BE2C (cell line): ENCODE measurements around the gene E2F3.

Source experiments
- DNase-seq: peaks from one replicate; pipeline ENCODE4 v3.0.0-alpha.2; 2020
- H3K27me3 ChIP-seq: fragments of 250-450 bp; sonication (Bioruptor Pico); 2 replicates; pipeline ENCODE4 v1.5.1; 2020; ENCODE audit warnings: mild to moderate bottlenecking
- H3K36me3 ChIP-seq: fragments of 250-450 bp; sonication (Bioruptor Pico); 2 replicates; pipeline ENCODE4 v1.5.1; 2020; ENCODE audit warnings: mild to moderate bottlenecking
- H3K4me1 ChIP-seq: fragments of 250-450 bp; sonication (Bioruptor Pico); 2 replicates; pipeline ENCODE4 v1.5.1; 2020
- H3K4me3 ChIP-seq: 2 replicates; pipeline ENCODE4 v1.5.1; 2011; ENCODE audit warnings: low read depth, low read length
- H3K9me3 ChIP-seq: fragments of 250-450 bp; sonication (Bioruptor Pico); 2 replicates; pipeline ENCODE4 v1.5.1; 2020
- TF ChIP-seq, protein P1 (sequence below): IDR thresholded peaks from 2 replicates; pipeline ENCODE4 v1.5.1; 2012; ENCODE audit warnings: mild to moderate bottlenecking, low read depth, low read length

Gene E2F3

DNA sequence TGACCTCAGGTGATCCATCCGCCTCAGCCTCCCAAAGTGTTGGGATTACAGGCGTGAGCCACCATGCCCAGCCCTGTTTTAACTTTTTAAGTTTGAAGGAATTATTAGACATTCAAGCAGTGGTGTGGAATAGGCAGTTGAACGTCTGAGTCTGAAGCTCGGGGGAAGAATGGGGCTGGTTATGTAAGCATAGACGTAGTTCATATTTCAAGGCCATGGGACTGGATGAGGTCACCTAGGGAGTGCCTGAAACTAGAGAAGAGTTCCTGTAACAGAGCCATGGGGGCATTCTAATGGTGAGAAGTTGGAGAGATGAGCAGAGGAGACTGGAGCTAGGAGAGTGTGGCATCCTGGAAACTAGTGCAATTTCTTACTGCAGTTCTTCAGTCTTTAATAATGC is 139.0 kb downstream of the E2F3 start:
- H3K9me3 ChIP-seq, result no peaks in the 10 kb centered on the region
- TF ChIP-seq, protein P1, sequence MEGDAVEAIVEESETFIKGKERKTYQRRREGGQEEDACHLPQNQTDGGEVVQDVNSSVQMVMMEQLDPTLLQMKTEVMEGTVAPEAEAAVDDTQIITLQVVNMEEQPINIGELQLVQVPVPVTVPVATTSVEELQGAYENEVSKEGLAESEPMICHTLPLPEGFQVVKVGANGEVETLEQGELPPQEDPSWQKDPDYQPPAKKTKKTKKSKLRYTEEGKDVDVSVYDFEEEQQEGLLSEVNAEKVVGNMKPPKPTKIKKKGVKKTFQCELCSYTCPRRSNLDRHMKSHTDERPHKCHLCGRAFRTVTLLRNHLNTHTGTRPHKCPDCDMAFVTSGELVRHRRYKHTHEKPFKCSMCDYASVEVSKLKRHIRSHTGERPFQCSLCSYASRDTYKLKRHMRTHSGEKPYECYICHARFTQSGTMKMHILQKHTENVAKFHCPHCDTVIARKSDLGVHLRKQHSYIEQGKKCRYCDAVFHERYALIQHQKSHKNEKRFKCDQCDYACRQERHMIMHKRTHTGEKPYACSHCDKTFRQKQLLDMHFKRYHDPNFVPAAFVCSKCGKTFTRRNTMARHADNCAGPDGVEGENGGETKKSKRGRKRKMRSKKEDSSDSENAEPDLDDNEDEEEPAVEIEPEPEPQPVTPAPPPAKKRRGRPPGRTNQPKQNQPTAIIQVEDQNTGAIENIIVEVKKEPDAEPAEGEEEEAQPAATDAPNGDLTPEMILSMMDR, result no peak
- H3K4me1 ChIP-seq, result no peaks in the 10 kb centered on the region
- no peaks in the 10 kb centered on the region for H3K27me3 ChIP-seq
- no peak for DNase-seq
- no peak overlapping the region for H3K4me3 ChIP-seq
- peaks cover 8% of the 10 kb centered on the region; the same call in 1 of the 2 replicates for H3K36me3 ChIP-seq

DNA sequence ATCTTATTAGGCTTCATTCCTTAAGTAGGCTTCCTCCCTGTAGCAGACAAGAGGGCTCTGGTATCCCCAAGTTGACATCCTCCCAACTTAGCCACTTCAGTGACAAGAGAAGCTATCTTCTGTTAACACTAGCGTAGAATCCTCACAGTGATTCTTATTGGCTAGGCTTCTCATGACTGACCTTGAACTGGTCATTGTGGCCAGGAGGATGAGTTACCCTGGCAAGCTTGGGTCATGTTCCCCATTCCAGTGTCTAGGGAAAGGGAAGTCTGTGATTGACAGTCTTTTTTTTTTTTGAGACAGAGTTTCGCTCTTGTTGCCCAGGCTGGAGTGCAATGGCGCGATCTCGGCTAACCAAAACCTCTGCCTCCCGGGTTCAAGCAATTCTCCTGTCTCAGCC is 139.7 kb downstream of the E2F3 start:
- Histone ChIP-seq H3K36me3 (peaks cover 12% of the 10 kb centered on the region; the same call in 1 of the 2 replicates), H3K9me3 (no peaks in the 10 kb centered on the region), H3K4me3 (no peak overlapping the region), H3K4me1 (no peaks in the 10 kb centered on the region), H3K27me3 (no peaks in the 10 kb centered on the region)
- DNase-seq, result no peak
- TF ChIP-seq, protein P1, result no peak

DNA sequence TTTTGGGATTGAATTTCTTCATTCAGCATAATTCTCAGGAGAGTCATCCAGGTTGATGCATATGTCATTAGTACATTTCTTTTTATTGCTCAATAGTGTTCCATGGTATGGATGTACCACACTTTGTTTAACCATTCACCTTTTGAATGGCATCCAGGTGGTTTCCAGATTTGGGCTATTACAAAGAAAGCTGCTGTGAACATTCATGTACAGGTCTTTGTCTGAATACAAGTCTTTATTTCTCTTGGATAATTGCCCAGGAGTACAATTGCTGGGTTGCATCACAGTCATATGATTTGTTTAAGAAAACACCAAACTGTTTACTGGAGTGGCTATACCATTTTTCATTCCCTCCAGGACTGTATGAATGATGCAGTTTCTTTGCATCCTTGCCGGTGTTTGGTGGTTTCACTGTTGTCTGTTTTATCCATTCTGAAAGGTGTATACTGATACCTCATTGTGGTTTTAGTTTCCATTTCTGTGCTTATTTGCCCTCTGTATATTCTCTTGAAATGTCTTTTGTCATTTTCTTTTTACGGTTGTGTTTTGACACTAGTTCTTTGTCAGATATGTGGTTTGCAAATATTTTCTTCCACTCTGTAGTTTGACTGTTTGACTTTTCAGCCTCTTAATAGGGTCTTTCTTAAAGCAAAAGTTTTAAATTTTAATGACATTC is 141.4 kb downstream of the E2F3 start:
- Histone ChIP-seq H3K4me1 (no peaks in the 10 kb centered on the region), H3K27me3 (no peaks in the 10 kb centered on the region), H3K4me3 (no peak overlapping the region), H3K36me3 (peaks cover 17% of the 10 kb centered on the region; the same call in 1 of the 2 replicates), H3K9me3 (no peaks in the 10 kb centered on the region)
- no peak for DNase-seq
- TF ChIP-seq, protein P1, result no peak
